Middle frontal gyrus (tissue), 1 donor: Measurements from ENCODE around the gene CRABP2.

Source experiments
- DNase-seq: peaks from one replicate; pipeline ENCODE4 v3.0.0-alpha.2; 2015; ENCODE audit warnings: low spot score; ENCODE audit errors: extremely low spot score

Gene CRABP2

DNA sequence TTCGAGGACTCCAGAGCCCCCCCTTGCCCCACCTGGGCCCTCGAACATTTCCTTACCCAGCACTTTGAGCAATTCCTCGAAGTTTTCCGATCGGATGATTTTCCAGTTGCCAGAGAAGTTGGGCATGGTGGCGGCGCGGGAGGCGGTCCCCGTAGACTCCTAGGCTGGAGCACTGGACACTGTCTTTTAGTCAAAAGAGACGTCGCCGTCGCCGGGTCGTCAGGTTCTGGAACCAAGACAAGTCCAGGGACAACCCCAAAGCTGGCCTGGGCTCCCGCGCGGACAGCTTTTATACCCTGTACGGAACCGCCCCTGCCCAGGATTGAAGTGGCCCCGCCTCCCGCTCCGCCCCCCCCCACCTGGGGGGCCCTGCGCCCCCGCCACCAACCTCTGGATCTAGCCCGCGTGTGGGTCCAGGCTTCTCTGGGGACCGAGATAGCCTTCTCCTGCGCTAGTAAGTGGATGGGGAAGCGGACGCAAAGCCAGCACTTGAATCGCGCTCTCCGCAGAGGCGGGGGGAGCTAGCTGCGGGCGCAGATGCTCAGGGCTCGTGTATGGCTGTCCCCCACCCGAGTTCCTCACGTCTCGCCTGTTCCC, at the start of gene CRABP2:
CRABP2 (minus strand) TSS at position 263 of the 597 bp plus-strand sequence; CDS start at position 126, 137 bp downstream.
- no peak for DNase-seq

DNA sequence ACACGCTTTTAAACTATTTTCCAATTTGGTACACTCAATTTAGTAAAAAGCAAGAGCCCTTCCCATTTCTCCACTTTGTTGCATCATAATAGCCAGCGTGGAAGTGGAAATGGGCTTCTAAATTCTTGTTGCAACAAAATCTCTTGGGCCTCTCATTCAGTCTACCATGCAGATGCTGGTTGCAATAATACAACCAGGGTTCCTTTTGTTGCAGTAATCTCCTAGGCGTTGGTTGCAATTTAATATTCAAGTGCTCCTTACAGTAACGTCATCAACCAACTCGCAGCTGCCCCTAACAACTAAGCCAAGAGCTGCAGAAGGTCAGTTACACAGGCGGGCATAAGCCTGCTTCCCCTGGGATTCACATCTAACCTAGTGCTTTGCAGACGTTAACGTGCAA, 48.8 kb upstream of the CRABP2 start:
- DNase-seq = no peak

GRCh38 chr1:156752843-156753482, 47.6 kb upstream of the CRABP2 start:
- no peak for DNase-seq

DNA sequence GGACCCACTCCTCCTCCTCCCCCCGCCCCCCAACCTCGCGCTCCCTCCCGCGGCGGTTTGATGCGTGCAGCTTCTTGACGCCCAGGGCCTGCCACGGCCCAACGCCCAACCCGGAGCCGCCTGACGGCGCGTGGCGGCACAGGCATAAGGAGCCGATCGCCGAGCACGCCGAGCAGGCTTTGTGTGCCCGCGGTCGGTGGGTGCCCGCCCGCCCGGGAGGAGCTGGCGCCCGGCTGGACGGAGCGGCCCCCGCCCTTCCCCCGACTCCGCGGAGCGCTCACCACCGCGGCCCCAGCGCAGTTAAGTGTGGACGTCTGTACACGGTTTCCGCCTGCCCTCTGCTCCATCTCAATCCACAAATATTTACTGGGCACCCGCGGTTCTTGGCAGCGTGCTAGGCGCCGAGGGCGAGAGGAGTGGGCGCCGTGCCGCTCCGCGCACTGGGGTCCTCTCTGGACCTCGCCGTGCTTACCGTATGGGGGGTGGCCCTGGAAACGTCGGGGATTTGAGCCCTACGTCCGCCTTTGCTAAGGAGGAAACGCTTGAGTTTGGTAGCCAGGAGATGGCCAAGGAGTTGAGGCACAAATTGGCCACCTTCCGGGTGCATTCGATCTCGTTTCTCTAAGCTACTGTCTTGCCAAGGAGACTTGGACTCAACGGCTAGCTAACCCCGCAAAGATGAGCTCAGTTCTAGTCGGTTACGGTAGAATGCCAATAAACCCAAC, 46.5 kb upstream of the CRABP2 start:
- peak; percentile 93 for DNase-seq

- DNase-seq = no peak
These were observed 46.0 kb upstream of the CRABP2 start, which contains the start of gene HDGF for GRCh38 chr1:156751451-156751756. Gene HDGF, minus strand, starts transcription at chr1:156751675. Its CDS starts 246 bp downstream, at chr1:156751429.

DNA sequence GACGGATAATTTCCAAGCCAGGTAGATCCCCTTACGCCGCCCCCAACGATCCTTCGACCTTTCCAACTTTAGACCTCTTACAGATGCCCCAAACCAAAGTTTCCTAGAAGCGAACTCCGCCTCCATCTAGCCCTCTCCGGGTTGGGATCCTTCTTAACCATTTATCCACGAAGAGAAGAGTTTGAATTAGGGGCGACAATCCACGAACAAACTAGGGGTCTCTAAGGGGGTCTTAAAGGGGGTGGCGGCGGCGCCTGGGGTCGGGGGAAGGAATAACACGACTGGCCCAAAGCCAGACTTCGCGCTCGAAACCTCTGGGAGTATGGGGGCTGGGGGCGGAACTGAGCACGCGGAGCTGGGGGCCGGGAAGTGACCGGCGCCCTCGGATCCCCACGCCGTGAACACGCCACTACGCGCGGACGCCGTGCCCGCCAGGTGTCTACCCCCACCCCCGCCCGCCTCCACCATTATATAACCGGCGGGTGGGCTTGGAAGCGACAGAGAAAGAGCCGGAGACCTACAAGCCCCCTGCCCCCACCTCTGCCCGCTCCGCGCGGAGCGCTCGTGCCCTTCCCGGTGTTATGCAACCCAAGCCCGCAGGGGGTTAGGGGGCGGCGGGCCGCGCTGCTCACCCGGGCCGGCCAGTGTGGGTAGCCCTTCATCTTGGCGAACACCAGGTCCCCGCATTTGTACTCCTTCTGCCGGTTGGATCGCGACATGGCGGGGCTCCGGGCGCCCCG, 45.5 kb upstream of the CRABP2 start:
- no peak for DNase-seq

DNA sequence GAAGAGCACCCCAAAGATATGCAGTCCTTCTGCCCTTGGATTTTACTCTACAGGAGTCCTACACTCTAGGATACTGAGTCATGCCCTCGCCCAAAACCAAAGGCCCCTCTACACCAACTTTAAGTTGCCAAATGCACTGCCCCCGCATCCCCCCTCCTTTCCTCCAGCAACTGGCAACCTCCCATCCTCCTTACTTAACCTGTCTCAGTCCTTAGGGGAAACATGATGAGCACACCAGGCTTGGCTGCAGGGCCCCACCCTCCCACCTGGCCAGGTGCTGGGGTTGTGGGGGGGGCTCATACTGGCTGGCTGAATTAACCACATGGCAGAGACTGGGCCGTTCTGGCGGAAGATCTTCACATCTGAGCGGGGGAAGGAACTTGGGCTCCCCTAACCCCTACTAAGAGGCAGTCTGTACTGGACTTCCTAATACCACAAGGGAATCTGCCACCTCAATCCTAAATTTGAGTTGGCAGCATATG, 44.8 kb upstream of the CRABP2 start:
- DNase-seq = no peak

DNA sequence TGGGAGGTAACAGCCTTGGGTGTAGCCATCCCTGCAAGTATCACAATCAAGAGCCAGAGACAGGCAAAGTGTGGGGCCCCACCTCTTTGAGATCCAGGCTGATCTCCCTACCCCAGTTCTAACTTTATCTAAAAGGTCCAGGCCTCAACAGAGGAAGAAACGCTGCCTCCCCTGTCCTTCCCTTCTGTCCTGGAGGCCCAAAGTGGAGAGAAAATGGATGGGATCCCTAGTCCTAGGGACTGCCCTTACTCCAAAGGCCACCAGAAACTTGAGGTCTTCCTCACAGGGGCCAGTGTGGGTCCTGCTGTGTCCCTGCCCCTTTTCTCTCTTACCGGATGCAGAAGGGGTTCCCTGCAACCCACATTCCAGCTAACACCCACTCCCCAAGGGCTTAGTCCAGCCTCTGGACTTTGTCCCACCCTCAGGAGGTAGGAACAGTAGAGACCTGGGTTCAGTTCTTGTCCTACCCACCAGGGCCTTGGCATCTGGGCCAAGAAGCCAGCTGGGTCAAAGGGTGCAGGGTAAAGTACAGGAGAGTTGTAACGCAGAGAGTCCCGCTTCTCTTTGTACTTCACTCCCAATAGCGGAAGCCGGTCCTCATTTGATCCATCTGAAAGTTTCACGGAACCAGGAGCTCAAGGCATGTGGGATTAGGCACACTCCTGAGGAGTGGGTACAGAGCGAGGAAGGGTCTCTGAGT, 44.2 kb upstream of the CRABP2 start:
- DNase-seq = no peak

GRCh38 chr1:156748670-156749418, 43.5 kb upstream of the CRABP2 start:
- no peak for DNase-seq

DNA sequence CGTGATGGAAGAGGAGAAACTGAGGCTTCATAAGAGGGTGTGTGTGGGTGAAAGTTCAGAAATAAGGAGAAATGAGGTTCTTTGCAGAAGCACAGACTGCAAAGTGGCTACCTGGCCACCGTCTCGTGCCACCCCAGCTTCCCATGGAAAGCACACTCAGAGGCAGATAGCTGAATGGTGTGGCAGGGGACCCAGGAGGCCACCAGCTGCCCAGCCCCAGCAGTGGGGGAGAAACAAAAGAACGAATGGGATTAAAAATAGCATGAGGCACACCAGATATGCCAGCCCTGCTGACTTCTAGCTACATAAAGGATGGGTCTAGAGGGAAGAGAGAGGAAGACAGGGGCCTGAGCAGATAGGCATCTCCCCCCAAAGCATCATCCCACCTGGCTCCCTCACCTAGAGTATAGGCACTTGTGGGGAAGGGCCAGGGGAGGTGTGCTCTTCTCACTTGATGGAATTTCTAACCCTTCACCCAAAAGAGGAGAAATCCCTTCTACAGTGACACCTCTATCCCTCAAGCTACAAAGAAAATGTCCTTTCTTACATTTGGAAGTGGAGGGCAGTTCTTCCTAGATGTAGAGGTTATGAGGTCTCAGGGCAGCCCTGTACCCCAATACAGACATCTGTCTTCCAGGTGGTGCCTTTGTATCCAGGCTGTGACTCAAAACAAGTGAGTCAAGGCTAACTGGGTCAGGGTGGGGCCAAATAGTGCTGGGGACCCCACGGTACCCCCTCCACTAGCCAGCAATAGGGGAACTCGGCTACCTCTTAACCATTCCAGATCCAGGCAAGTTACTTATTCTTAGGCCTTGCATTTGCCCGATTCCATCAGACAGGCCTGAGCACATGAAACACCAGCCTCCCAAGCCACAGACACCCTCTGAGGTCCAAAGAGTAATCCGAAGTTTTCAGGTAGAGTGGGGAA, 42.6 kb upstream of the CRABP2 start:
- DNase-seq = no peak

DNA sequence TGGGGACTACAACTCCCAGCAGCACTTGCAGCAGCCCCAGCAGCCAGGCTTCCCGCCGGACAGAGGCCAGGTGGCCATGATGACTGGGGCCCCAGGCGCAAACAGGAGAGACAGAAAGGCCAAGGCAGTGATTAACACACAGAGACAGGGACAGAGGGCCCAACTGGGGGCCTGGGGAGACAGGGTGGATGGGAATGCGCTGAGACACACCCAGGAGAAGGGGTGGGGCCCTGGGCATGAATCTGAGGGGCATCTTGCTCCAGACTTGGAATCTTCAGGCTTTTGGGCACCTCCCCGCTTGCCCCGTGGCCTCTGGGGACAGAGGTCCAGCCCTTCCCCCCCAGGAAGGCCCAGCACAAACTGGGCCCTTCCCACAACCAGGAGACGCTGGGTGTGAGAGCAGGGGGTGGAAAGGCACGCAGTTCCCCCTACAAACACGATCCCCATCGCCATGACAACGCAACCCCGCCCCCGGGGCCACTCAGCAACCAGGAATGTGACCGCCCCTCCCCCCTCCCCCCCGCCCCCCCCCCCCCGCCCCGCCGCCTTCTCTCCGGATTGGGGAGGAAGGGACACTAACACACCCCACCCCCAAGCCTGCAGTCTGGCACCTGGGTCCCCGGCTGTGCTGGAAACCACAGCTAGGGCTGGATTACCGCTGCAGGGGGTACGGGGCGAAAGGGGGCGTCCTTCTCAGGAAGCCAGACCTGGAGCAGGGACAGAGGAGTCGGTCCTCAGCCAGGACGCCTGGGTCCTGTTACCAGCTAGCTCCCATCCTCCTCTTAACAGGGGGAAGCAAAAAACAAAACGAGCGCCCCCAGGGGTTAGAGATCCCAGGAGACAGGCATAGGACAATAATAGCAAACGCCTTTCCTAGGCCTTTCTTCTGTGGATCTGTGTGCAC, 41.6 kb upstream of the CRABP2 start:
- DNase-seq = no peak

GRCh38 chr1:156746406-156746727, 41.0 kb upstream of the CRABP2 start:
- no peak for DNase-seq

DNA sequence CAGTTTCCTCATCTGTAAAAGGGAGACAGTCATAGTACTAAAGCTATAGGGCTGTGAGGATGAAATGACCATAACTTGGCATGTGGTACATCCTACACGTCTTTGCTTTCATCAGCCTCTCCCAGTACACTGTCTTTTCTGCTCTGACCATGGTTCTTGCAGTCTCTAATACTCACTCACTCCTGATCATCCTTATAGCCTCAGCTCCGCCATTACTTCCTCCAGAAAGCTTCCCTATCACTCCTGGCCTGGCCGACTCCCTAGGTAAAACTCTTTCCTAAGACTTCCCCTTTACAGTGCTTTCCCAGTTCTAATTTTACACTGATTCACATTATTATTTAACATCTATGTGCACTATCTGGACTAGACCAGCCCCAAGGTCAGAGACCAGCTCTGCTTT, 40.5 kb upstream of the CRABP2 start:
- no peak for DNase-seq

DNA sequence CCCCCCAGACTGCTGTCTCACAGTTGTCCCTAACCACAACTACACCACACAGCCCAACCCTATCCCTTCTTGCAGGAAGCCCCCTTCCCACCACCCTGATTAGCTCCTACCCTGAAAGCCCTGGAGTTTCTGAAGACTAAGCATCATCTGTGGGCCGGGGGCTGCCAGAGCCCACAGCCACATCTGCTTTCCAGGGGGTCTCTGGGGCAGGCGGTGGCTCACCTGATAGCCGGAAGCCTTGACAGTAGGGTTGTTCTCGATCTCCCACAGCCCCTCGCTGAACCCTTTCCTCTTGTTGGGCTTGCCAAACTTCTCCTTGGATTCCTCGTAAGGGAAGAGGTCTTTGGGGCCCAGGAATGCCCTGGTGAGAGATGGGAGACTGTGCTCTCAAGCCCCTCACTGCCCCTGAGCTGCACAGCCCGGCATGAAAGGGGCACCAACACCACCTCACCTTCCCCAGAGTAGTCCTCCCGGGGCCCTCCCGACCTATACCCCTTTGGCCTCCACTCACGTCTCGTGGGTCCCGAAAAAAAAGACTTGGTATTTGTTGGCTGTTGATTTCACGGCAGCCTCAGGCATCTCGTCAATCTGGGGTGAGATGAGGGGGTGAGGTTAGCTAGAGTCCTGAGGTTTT, 39.5 kb upstream of the CRABP2 start:
- DNase-seq = no peak

DNA sequence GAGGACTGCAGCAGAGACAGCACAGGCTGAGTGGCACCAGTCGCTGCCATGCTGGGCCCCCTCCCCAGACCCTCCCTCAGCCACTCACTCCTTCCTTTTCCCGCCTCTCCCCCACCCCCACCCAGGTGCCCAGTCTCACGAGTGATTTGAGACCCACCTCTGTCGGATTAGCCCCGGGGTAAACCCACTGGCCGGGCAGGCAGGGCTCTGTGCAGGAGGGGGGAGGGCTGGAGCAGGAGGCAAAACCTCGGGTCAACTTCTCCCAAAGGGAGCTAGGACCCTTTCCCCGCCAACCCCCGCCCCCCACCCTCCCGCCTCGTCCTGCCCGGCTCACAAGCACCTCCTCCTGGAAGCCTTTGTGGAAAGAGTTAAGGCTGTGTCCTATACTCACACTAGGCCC, 39.0 kb upstream of the CRABP2 start:
- no peak for DNase-seq

- no peak for DNase-seq
These were observed 38.3 kb upstream of the CRABP2 start for GRCh38 chr1:156743367-156744302.

- DNase-seq = no peak
These were observed 37.4 kb upstream of the CRABP2 start for GRCh38 chr1:156742801-156743200.
